Measurements from ENCODE around the gene GRHL3.

DNA sequence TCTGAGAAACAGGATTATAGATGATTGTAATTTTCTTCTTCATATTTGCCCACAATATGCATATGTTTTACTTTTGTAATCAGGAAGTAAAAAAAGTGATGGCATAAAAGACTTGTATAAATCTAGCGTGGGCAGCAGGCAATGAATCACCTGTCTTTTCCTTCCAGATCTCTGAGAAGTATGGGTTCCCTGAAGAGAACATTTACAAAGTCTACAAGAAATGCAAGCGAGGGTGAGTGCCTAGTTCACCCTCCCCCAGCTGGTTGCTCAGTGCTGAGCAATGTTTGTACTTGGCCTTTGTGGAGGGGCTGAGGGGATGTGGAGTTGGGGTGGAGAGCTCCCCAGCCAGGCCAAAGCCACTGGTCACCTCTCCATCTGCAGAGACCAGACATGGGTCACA is 30.7 kb downstream of the GRHL3 start:
- TF ChIP-seq EP300 (IDR thresholded peaks at IDR 0.05): no peak
- TF ChIP-seq CTCF (IDR thresholded peaks at IDR 0.05): no peak
